Measurements from ENCODE around the gene DNAJC6. TPM values are rescaled to one million over a fixed set of nuclear protein-coding genes. Genes with fewer than 3 reads are reported as not detected.

DNAJC6 gene
- total RNA-seq, 6 experiments from 2014 or later = 0.46 to 2.9 (median 1.2) TPM

GRCh38 chr1:65393347-65393746 is 84.0 kb downstream of the DNAJC6 start:
- DNase-seq = no peak
- no peak for ATAC-seq
- no peaks in the 10 kb centered on the region for H3K36me3 ChIP-seq
- H3K9me3 ChIP-seq = no peaks in the 10 kb centered on the region
- no peak for TF ChIP-seq CTCF (IDR thresholded peaks at IDR 0.05)
- no peak for TF ChIP-seq POLR2A (IDR thresholded peaks at IDR 0.05)
- H3K4me1 ChIP-seq = no peaks in the 10 kb centered on the region
- intact Hi-C loops (cut with DNase I) = no loop called here
- no peak overlapping the region for H3K4me3 ChIP-seq
- 61% methylated on average over 2 of the region's 2 CpGs for WGBS (ENCODE audit: insufficient coverage, low coverage, low lambda C conversion rate, missing lambda C conversion rate)
- no peaks in the 10 kb centered on the region for H3K27me3 ChIP-seq
- H3K27ac ChIP-seq = no peak overlapping the region

- H3K36me3 ChIP-seq = no peaks in the 10 kb centered on the region
- no peaks in the 10 kb centered on the region for H3K4me1 ChIP-seq
- ATAC-seq (no peak), DNase-seq (no peak)
- intact Hi-C loops (cut with DNase I) = no loop called here
- 67% methylated on average over 1 of the region's 1 CpG for WGBS (ENCODE audit: insufficient coverage, low coverage, low lambda C conversion rate, missing lambda C conversion rate)
- no peaks in the 10 kb centered on the region for H3K27me3 ChIP-seq
- TF ChIP-seq POLR2A (IDR thresholded peaks at IDR 0.05) (no peak), CTCF (IDR thresholded peaks at IDR 0.05) (no peak)
- H3K27ac ChIP-seq = no peak overlapping the region
- no peaks in the 10 kb centered on the region for H3K9me3 ChIP-seq
- no peak overlapping the region for H3K4me3 ChIP-seq
Measured at GRCh38 chr1:65393928-65394327, 84.6 kb downstream of the DNAJC6 start.

GRCh38 chr1:65395887-65396612 is 86.7 kb downstream of the DNAJC6 start:
- Histone ChIP-seq H3K4me3 (no peak overlapping the region), H3K27ac (no peak overlapping the region), H3K4me1 (no peaks in the 10 kb centered on the region), H3K36me3 (no peaks in the 10 kb centered on the region), H3K9me3 (no peaks in the 10 kb centered on the region), H3K27me3 (no peaks in the 10 kb centered on the region)
- WGBS (ENCODE audit: insufficient coverage, low coverage, low lambda C conversion rate, missing lambda C conversion rate) = 79% methylated on average over 3 of the region's 3 CpGs
- DNase-seq = no peak
- TF ChIP-seq POLR2A (IDR thresholded peaks at IDR 0.05) (no peak), CTCF (IDR thresholded peaks at IDR 0.05) (no peak)
- intact Hi-C loops (cut with DNase I) = no loop called here
- peak in 1 of 4 donors; percentile 54 for ATAC-seq

GRCh38 chr1:65398083-65398482 is 88.7 kb downstream of the DNAJC6 start:
- intact Hi-C loops (cut with DNase I) = no loop called here
- H3K27ac ChIP-seq = no peak overlapping the region
- no peaks in the 10 kb centered on the region for H3K27me3 ChIP-seq
- DNase-seq (no peak), ATAC-seq (no peak)
- H3K36me3 ChIP-seq = no peaks in the 10 kb centered on the region
- H3K9me3 ChIP-seq = no peaks in the 10 kb centered on the region
- no peaks in the 10 kb centered on the region for H3K4me1 ChIP-seq
- no peak overlapping the region for H3K4me3 ChIP-seq
- 93% methylated on average over 1 of the region's 1 CpG for WGBS (ENCODE audit: insufficient coverage, low coverage, low lambda C conversion rate, missing lambda C conversion rate)
- TF ChIP-seq POLR2A (IDR thresholded peaks at IDR 0.05) (no peak), CTCF (IDR thresholded peaks at IDR 0.05) (no peak)
